ENCODE results near the gene MACROD2.

MACROD2 gene

DNA sequence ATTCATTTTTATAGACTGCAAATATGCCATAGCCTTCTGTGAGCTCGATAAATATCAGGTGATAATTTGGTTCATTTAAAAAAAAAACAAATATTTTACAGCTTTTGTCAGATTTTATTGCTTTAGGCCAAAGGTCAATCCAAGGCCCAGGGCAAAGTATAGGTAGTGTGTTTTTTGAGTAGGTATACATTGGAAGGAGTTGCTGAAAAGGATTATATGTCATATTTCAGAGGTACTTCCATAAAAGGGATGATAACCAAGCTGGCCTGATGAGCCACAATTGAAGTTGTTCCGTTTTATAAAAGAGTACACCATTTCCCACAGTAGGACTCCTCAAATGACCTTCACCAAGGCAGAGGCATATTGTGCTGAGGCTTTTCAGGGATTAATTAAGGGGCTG is 794.9 kb downstream of the MACROD2 start:
- no peak for DNase-seq (ENCODE audit: low read depth in 4 of 4, low spot score in 1 of 4)

DNA sequence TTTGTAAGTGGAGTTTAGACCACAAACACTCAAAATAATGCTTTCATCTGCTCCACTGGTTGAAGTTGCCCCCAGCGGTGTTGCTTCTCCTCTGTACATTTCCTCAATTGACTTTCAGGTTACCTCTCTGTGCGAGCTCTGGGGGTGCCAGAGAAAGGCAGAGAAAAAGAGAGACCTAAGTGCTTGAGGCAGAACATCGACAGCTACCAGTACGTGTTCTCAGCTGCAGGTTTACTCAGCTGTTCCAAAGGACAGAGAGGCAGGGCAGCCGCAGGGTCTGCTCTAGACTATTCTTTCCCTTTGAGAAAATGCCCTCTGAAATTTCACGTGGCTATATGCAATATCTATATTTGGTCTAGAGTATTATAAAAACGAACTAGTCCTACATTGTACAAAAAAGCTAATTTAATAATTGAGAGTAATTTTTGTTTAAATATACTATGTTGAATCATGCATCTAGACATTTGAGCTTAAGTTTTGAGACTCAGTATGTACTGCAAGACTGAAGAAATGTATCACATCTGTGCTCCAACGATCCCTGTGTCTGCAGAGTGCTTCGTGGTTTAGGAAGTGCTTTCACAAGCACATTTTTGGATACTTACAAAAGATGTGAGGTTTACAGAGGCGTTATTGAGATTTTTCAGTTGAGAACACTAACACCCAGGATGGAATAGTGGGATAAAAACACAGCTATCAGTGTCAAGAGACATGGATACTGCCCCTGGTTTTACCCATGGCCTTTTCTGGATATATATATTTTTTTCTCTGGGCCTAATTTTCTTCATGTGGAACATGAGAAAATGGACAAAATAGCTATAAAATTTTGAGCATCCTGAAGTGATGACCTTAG is 795.7 kb downstream of the MACROD2 start:
- no peak for DNase-seq (ENCODE audit: low read depth in 4 of 4, low spot score in 1 of 4)

DNA sequence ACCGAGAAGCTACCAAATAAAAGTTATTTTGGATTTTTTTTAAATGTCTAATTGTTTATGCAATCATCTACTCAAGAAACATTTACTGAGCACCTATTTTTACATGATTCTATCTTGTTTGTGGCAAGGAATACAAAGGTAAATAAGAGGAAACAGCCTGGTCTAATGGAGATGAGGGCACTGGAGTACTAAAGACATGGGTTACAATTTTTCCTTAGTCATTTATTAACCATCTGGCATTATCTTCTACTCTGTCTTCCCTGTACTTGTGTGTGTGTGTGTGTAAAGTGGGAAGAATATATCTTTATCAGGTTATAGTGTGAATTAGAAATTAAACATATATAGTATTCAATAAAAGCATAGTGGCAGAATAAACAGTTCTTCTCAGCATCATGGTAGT is 797.6 kb downstream of the MACROD2 start:
- no peak for DNase-seq (ENCODE audit: low read depth in 4 of 4, low spot score in 1 of 4)

DNA sequence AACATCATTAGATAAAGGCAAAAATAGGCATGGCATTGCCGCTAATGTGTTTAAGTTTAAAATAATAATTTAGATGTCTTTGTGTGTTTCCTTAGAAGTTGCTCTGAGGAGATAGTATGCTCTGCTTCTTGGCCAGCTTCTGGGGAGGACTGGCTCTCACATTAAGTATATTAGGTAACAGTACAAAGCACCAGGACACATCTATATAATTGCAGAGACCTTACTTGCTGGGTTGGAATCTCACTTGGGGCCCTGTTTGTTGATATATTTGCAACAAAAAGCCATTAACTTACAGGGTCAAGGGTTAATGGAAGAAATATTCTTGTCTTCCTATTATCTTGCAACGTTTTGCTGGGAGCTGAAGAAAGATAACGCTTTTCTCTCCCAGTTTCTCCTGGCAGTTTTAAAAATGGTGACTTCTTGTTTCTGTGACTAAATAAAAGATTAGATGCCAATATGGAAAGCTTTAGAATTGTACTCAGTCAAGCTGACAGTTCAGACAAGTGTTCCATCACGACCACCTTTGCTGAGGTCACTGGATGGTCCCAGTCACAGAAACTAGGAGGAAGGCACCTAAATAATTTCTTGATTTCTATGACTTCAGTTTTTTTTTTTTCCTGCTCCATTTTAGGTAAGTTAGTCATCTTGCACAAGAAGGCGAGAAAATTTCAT is 804.4 kb downstream of the MACROD2 start:
- DNase-seq (ENCODE audit: low read depth in 4 of 4, low spot score in 1 of 4): no peak

DNA sequence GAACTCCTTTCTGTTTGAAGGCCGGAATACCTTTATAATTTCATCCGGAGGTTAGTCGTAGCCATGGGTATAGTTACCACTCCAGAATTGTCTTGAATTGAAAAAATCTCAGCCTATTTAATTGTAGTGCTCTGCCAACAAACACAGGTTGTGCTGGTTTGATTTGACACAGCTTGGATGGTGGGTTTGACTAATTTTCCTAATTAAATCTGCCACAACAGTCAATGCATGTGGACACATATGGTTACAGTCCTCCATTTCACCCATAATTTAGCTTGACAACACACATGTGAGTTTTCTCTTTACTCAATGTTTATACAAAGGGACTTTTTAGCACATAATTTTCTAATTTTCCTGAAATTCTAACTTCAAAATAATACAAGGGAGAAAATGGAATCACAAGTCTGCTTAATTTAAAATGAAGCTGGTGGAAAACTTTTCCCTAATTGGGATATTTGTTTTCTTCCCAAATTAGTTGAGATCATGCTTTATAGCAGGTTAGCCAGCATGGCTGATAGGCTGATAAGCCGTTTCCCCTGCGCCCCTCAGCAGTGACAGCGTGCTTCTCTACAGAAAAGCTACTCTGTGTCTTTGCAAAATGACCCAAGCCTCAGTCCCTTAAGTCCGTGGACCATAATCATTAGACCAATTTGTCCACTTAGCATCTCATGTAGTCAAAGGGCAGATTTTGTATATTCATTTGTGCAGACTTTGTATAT is 805.5 kb downstream of the MACROD2 start:
- DNase-seq (ENCODE audit: low read depth in 4 of 4, low spot score in 1 of 4): no peak

DNA sequence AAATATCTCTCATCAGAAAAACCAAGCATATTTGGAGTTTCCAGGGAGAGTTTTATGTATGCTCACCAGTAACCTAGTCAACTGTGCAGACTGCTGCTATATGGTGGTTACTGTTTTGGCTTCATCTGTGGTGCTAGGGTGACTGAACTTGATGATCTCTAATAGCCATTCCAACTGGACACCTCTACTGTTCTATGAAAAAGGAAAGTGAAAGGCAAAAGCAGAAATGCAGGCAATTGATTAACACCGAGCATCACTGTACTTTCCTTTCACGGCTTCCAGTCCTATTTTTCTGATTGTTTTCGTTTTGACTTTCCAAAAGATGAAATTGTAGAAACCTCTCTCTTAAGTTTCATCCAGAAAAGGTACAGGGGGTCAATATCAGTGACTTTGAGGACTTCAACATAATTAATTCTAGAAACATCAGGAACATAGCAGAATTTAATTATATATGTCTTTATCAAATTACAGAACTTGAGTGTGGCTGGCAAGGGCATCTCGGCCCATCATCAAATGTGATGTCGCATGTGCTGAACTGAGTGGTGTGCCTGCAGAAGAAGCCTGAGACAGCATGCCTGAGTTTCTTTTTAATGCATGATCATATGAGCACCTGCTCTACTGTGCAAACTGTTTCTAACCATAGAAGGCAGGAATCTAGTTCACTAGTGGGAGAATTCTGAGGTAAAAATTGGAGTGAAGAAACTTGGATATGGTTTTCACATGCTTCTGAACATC is 806.4 kb downstream of the MACROD2 start:
- no peak for DNase-seq (ENCODE audit: low read depth in 4 of 4, low spot score in 1 of 4)

DNA sequence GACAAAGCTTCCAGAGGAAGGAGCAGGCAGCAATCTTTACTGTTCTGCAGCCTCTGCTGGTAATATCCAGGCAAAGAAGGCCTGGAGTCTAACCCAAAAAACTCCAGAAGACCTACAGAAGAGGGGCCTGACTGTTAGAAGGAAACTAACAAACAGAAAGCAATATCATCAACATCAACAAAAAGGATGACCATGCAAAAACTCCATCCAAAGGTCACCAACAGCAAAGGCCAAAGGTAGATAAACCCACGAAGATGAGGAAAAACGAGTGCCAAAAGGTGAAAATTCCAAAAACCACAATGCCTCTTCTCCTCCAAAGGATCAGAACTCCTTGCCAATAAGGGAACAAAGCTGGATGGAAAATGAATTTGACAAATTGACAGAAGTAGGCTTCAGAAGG is 811.9 kb downstream of the MACROD2 start:
- DNase-seq (ENCODE audit: low read depth in 4 of 4, low spot score in 1 of 4): no peak

DNA sequence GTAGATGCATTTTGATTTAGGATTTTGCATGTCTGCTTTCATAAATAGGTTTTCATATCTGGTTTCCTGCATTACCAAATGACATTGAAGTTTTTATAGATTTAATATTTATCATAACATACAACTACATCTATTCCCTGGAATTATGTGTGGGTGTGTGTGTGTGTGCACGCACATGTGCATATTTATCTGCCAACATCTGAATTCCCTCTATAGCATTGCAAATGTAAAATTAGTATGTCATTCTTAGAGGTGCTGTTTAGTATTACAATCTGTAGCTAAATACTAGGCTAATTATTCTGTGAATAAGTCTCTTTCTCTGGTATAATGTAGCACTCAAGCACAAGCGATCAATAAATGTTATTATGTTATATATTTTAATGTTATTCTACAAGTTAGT is 820.0 kb downstream of the MACROD2 start:
- DNase-seq (ENCODE audit: low read depth in 4 of 4, low spot score in 1 of 4): no peak

DNA sequence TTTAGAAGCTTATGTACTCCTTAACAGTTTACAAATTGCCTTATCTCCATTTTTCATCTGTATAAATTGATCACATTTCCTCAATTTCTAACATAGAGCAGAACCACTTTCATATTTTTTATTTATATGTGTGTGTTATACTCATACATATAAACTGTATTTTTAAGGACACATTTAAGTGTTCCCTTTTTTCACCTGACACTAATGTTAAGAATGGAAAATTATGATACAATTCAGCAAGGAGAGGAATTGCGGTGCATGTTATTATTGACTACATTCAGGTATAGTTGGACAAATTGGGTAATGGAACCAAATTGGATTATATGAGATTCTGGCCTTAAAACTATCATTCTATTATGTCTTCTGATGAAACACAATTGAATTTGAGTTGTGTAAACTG is 821.2 kb downstream of the MACROD2 start:
- DNase-seq (ENCODE audit: low read depth in 4 of 4, low spot score in 1 of 4): no peak

DNA sequence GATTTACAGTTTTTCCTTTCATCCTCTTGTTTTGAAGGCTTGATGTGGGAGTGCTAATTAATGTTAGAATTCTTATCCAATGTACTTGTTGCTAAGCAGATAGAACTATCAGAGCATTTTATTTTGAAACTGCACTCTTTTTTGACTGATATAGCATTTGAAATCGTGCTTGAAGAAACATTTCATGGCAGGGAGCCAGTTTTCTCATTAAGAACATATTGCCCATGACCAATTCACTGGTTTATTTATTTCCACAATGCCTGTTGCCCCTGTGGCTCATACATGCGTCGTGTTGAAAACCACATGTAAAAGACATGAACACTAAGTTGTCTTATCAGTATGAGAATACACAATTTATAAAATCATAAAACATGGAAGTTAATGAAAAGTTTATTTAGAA is 821.8 kb downstream of the MACROD2 start:
- DNase-seq (ENCODE audit: low read depth in 4 of 4, low spot score in 1 of 4): no peak

DNA sequence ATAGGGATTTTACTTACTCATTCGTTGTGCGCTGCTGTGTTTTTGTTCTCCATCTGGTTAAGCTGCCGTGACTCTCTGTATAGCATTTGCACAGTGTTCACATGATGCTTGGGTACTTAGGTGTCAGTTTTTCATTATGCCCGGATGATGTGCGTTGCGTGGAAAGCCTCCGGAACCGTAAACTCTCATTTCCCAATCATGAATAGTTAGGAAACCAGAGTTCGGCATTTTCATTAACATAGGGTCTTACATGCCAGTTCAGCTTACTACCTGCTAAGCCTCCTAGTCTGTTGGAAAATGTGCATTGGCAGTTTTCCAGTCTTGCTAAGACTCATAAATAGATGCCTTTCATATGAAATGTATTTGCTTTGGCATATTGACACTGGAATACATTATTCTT is 825.5 kb downstream of the MACROD2 start:
- DNase-seq (ENCODE audit: low read depth in 4 of 4, low spot score in 1 of 4): no peak

DNA sequence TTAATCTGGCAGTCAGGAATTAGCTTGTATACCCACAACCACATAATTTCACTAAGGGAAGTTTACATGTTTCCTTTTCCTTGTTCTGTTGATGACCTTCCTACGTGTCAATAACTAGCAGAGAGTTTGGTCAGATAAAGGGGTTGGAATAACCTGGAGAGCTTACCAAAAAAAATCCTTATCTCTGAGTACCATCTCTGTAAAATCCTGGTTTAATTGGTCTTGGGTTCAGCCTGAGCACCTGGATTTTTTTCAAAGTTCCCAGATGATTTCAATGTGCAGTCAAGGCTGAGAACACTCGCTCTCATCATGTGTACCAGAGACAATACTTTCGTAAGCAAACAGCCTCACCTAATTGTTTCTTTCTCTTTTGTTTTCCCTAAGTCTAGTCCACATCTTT is 825.9 kb downstream of the MACROD2 start:
- DNase-seq (ENCODE audit: low read depth in 4 of 4, low spot score in 1 of 4): no peak

DNA sequence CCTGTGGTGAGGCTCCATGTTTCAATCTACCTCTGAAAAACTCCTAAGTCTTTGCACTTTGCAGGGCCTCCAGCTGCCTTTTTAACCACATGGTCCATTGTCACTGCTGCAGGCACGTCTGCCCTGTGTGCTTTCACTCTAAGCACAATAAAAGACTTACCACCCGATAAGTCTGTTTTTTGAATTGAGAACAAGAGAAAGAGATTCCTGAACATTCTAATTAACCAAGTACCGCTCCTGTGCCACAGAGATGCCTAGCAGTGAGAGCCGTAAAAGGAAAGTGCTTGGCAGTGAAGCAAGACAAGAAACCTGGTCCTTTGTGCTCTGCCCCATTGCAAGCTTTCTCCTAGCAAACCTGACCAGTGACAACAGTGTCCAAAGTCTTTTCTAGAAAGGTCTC is 829.7 kb downstream of the MACROD2 start:
- no peak for DNase-seq (ENCODE audit: low read depth in 4 of 4, low spot score in 1 of 4)

DNA sequence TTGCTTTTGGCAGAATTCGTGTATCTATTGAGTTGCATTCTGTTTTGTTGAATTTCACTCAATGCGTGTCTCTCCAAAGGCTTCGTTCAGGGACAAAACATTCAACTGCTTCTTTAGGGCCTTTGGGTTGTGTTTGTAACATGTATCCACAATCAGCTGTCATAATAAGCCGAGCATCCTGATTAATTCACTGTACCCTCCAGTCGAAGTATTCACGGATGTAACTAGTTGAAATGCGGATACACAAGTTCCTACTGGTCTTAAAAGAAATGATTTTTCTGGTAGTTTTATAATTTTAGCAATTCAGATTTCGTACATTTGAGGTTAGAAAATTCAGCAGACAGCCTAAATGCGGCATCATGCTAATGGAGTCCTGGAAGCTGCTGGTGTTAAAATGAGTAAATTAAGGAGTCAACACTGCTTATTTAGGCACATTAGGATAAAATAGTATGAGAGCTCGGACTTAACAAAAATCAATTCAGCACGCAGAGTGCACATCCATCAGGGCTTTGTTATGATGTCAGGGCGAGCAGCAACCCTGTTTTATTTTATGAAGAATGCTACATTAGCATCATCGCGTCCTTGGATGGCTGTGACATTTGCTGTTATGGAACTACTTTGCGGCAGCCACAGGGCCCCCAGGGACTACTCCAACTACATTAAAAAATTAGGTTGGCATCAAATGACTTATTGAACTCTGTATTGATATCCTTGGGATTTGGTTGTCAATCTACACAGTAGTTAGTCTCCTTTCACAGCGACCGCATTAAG is 831.4 kb downstream of the MACROD2 start:
- DNase-seq (ENCODE audit: low read depth in 4 of 4, low spot score in 1 of 4): no peak

DNA sequence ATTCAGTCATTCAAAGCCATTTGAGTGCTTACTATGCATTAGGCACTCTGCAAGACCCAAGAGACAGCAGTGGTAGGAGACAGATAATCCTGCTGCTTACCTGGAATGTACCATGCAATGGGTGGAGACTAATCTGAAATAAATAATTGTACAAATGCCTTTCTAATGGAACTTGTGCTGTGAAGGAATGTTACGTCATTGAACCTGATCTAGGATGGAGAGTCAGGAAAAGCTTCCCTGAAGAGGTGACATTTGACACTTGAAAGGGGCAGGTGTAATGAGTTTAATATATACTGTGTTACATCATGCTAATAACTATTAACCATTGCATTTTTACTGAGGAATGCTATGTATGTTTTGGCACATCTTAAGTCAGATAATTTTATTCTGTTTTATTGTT is 833.1 kb downstream of the MACROD2 start:
- DNase-seq (ENCODE audit: low read depth in 4 of 4, low spot score in 1 of 4): no peak

DNA sequence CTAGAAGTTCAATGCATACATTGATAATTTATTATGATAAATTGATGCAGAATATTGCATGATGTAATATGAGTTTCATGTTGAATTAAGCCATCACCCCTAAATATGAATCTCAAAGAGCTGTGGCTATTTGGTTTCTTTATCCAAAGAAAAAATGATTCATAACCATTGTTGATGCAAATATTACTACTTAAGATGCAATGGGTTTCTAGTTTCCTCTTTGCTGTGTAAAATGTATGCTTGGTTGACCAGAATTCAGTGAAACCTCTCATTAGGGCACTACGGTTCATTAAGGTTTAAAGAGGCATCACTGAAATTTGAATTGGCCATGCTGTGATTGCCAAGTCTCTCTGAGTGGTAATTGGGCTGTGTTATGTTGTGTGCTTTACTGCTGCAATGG is 834.6 kb downstream of the MACROD2 start:
- DNase-seq (ENCODE audit: low read depth in 4 of 4, low spot score in 1 of 4): no peak

DNA sequence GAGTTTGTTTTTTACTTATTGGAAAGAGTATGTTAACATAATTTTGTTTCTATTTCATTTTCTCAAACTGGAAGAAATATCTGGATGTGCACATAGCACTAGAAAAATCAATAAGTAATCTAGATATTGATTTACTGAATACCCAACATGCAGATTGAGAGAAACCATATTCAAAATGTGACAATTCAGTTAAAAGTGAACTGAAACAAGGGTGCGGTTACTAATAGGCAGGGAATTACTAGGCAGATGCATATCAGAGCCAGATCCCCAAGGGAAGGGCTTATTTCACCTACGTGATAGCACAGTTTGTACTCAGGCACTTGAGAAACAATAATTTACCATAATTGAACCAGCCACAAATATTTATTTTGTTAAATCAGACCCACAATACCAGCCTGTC is 835.1 kb downstream of the MACROD2 start:
- DNase-seq (ENCODE audit: low read depth in 4 of 4, low spot score in 1 of 4): no peak

DNA sequence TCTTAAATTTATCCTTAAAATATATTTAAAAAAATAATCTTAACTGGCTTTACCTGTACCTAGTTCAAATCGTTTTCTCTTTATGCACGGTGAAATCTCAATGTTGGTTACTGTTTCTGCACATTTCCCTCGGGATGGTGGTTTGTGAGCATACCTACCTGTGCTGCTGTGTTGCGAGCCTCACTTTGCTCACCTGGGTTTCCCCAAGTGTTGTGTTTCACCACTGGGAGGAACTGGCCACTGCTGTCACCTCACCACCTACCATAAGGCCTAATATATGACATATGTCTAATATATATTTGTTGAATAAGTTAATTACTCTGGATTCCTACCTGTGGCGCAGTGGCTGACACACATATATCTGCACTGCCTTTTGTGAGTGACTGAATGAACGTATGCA is 835.6 kb downstream of the MACROD2 start:
- DNase-seq (ENCODE audit: low read depth in 4 of 4, low spot score in 1 of 4): no peak

DNA sequence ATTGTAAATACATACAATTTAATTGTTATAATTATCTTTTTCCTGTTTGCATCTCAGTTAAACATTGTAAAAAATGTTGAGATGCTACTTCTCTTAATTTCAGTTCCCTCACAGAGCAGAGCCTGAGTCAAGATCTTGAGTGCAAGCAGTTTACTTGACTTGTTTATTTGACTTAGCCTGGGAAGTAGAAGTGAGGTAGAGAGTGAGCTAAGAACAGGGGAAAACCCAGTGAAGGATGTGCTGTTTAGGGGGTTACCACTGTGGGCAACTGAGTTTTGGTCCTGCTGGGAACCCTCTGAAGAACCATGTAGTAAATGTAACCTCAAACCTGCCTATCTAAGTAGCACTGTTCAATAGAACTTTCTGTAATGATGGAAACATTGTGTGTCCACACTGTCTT is 837.3 kb downstream of the MACROD2 start:
- no peak for DNase-seq (ENCODE audit: low read depth in 4 of 4, low spot score in 1 of 4)

DNA sequence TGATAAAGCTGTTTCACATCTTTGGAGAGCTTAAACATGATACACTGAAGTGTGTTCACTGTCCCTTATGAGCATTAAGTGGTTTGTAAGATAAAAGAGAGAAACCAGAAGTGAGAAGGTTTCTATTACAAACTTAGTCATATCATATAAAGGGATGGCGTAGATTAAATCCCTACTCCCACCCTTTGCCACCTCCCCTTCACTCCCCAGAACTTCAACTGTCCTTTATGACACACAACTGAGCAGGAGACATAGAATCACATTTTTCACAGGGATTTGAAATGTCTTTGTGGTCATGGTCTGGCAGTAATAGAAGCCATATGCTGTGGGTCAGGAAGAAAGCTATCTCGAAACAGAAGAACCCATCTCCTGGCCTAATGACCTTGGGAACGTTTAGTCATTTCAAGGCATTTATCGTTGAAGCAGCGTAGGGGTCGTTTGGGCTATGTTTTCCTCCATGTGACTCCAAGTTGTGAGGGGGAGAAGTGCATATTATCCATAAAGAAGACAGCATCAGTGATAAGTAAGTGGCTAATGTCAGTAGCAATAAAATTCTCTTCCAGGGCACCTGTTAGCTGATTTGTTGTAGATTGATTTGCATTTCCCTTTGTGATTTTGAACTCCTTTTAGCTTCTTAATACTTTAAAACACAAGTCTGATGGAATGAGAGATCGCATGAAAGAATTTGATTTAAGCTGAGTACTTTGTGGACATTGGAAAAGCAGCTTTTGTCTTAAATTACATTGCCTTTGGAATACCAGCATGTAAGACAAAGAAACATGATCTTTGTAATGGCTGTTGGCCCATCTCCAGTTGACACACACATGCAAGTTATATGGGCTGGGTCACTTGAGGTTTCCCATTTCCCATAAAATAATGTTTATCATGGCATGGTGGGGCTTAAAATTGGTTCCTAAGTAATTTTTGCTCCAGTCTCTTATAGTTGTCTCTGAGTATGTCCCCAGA is 843.6 kb downstream of the MACROD2 start:
- DNase-seq (ENCODE audit: low read depth in 4 of 4, low spot score in 1 of 4): no peak
